ENCODE measurements around the gene OGFRL1. TPM values are rescaled to one million over a fixed set of nuclear protein-coding genes. Genes with fewer than 3 reads are reported as not detected.

The OGFRL1 gene
- total and polyA plus RNA-seq, 4 donors = 0.71 to 9.3 (median 3.3) TPM

- no peak overlapping the region for H3K9ac ChIP-seq (ENCODE audit: low read depth in 1 of 2, low read length in 2 of 2)
- H3K9me3 ChIP-seq (ENCODE audit: control insufficient read depth in 4 of 4, low read length in 3 of 4) = no peaks in the 10 kb centered on the region
- H3K27ac ChIP-seq (ENCODE audit: low read depth in 1 of 2, low read length in 2 of 2) = no peak overlapping the region
- WGBS = 89% methylated on average over 5 of the region's 5 CpGs
- H3K4me3 ChIP-seq (ENCODE audit: low read depth in 1 of 3, low read length in 3 of 3) = no peak overlapping the region
- H3K4me1 ChIP-seq (ENCODE audit: control insufficient read depth in 4 of 4, insufficient read depth in 4 of 4, low read length in 3 of 4) = peaks cover 0 to 11% (median 7%) of the 10 kb centered on the region in 4 donors
- H3K27me3 ChIP-seq (ENCODE audit: control insufficient read depth in 4 of 4, insufficient read depth in 4 of 4, low read length in 3 of 4) = no peaks in the 10 kb centered on the region
- DNase-seq (ENCODE audit: low spot score) = no peak
- TF ChIP-seq GABPA (IDR thresholded peaks at IDR 0.05 in 1 of 2, conservative IDR thresholded peaks at IDR 0.05 in 1 of 2) (no peak), NR2F2 (IDR thresholded peaks at IDR 0.05) (no peak)
- no peaks in the 10 kb centered on the region for H3K36me3 ChIP-seq (ENCODE audit: control insufficient read depth in 4 of 4, insufficient read depth in 3 of 4, low read depth in 1 of 4, low read length in 3 of 4)
These were observed 58.5 kb downstream of the OGFRL1 start for GRCh38 chr6:71347119-71347518.

GRCh38 chr6:71349395-71349794 lies 60.8 kb downstream of the OGFRL1 start:
- peak; percentile 75 to 76 for TF ChIP-seq RAD21 (IDR thresholded peaks at IDR 0.05)
- peak; percentile 60 for TF ChIP-seq CTCF (IDR thresholded peaks at IDR 0.05; ENCODE audit: low read depth, low read length, missing input control)
- no peak for TF ChIP-seq REST (IDR thresholded peaks at IDR 0.05)
- no peak overlapping the region for H3K27ac ChIP-seq (ENCODE audit: low read depth in 1 of 2, low read length in 2 of 2)
- no peaks in the 10 kb centered on the region for H3K36me3 ChIP-seq (ENCODE audit: control insufficient read depth in 4 of 4, insufficient read depth in 3 of 4, low read depth in 1 of 4, low read length in 3 of 4)
- H3K27me3 ChIP-seq (ENCODE audit: control insufficient read depth in 4 of 4, insufficient read depth in 4 of 4, low read length in 3 of 4) = no peaks in the 10 kb centered on the region
- H3K4me1 ChIP-seq (ENCODE audit: control insufficient read depth in 4 of 4, insufficient read depth in 4 of 4, low read length in 3 of 4) = peaks cover 0 to 11% (median 7%) of the 10 kb centered on the region in 4 donors
- no peak overlapping the region for H3K4me3 ChIP-seq (ENCODE audit: low read depth in 1 of 3, low read length in 3 of 3)
- no peaks in the 10 kb centered on the region for H3K9me3 ChIP-seq (ENCODE audit: control insufficient read depth in 4 of 4, low read length in 3 of 4)
- no peak for DNase-seq (ENCODE audit: low spot score)
- 20% methylated on average over 3 of the region's 3 CpGs for WGBS
- no peak overlapping the region for H3K9ac ChIP-seq (ENCODE audit: low read depth in 1 of 2, low read length in 2 of 2)

- WGBS = 54% methylated on average over 5 of the region's 5 CpGs
- TF ChIP-seq FOXA1 (IDR thresholded peaks at IDR 0.05) = no peak
- TF ChIP-seq NR2F2 (IDR thresholded peaks at IDR 0.05) = no peak
- peak; percentile 12 for TF ChIP-seq SP1 (IDR thresholded peaks at IDR 0.05)
- TF ChIP-seq JUND (IDR thresholded peaks at IDR 0.05) = peak in 1 of 2 donors; percentile 25
- no peak for TF ChIP-seq RAD21 (IDR thresholded peaks at IDR 0.05)
- no peak for TF ChIP-seq EGR1 (IDR thresholded peaks at IDR 0.05; ENCODE audit: low read depth in 2 of 2)
- TF ChIP-seq RXRA (IDR thresholded peaks at IDR 0.05) = peak; percentile 58 to 62
- TF ChIP-seq FOXA2 (IDR thresholded peaks at IDR 0.05) = no peak
- Histone ChIP-seq H3K4me3 (ENCODE audit: low read depth in 1 of 3, low read length in 3 of 3) (no peak overlapping the region), H3K4me1 (ENCODE audit: control insufficient read depth in 4 of 4, insufficient read depth in 4 of 4, low read length in 3 of 4) (peaks cover 0 to 11% (median 7%) of the 10 kb centered on the region in 4 donors), H3K36me3 (ENCODE audit: control insufficient read depth in 4 of 4, insufficient read depth in 3 of 4, low read depth in 1 of 4, low read length in 3 of 4) (no peaks in the 10 kb centered on the region), H3K27ac (ENCODE audit: low read depth in 1 of 2, low read length in 2 of 2) (peak overlapping the region in 1 of 2 donors; percentile 21), H3K9me3 (ENCODE audit: control insufficient read depth in 4 of 4, low read length in 3 of 4) (no peaks in the 10 kb centered on the region), H3K9ac (ENCODE audit: low read depth in 1 of 2, low read length in 2 of 2) (peak overlapping the region in 1 of 2 donors; percentile 27), H3K27me3 (ENCODE audit: control insufficient read depth in 4 of 4, insufficient read depth in 4 of 4, low read length in 3 of 4) (no peaks in the 10 kb centered on the region)
- no peak for DNase-seq (ENCODE audit: low spot score)
These were observed 61.5 kb downstream of the OGFRL1 start for GRCh38 chr6:71349976-71350615.

All from liver (tissue), 9 donors.